Ammon's horn (tissue), 1 donor: Measurements from ENCODE around the gene FSTL1.
"Not testable (repeated sequence)": the region's sequence is repeated elsewhere in the genome, so short reads cannot be mapped to it uniquely, and the experiment has no call there.

ENCODE experiments used
- DNase-seq: peaks from one replicate; pipeline ENCODE4 v3.0.0-alpha.2; 2016; ENCODE audit warnings: low spot score

FSTL1 gene

GRCh38 chr3:120418446-120418845 lies 32.3 kb downstream of the FSTL1 start:
- DNase-seq: no peak

- DNase-seq: peak; percentile 98
Measured at GRCh38 chr3:120417272-120417911, 33.4 kb downstream of the FSTL1 start.

GRCh38 chr3:120416868-120417267 lies 33.9 kb downstream of the FSTL1 start:
- no peak for DNase-seq

GRCh38 chr3:120415756-120416155 lies 35.0 kb downstream of the FSTL1 start:
- no peak for DNase-seq

DNA sequence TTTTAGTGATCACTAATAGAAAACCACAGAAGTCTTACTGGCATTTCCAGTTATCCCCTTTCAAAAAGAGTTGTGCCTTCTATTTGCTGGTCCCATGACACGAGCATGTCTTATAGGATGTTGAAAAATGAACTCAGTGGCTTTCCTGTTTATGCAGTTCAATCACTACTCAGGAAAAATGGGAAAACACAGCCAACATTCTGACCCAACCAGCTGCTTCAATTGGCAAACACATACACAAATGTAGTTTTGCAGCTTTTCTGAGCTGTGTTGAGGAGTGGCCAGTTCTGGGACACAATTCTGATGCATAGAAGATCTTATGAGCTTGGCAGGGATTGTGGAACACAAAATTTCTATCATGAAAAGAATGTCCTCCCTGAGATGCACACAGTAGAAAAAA lies 40.3 kb downstream of the FSTL1 start:
- no peak for DNase-seq

DNA sequence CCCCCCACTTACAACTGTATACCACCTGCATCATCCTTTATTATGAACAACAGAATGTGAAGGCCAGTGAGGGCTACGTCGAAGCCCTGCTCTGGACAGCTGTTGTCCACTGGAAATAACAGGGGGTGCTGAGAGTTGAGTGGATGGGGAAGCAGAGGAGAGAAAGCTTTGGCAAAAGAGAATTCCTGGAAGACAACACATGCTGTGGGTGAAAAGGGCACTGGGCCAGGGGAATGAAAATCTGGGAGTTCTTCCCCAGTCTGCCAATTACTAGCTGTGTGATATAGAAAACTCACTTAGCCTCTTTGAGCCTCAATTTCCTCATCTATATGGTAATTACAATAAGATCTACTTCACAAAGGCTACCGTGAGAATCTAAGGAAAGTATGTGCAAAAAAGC lies 40.7 kb downstream of the FSTL1 start:
- no peak for DNase-seq

DNA sequence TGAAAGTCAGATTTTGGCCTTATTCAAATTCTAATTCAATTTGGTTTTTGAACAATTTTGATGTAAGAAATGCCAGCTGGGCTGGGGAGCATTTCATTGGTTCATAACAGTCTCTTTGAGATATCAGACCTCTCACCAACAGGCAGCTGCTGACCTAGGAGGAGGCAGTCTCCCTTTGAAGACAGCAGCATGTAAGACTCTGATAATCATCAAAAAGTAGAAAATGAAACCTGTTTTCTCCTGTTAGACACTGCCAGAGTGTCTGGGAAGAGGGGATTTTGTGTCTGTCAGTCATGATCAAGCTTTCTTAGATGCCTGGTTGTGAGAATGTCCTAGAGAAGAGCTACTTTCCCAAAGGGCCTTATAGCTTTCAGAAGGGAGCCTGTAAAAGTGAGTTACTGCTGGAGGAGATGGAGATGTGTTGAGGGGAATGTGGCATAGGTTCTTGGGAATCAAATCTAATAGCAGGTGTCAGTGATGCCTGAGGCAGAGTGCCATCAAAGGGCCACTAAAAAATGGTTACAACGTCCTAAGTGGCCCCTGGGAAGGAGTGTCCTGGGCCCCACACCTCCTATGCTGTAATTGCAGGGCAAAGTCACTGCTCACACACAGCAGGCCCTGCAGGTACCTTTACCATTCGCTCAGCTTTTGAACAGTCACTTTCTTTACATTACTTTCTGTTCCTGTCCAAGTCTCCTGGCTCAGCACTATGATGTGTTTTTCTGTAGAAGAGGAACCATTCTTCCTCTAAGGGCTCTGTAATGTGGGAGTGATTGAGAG lies 43.1 kb downstream of the FSTL1 start:
- DNase-seq: no peak

DNA sequence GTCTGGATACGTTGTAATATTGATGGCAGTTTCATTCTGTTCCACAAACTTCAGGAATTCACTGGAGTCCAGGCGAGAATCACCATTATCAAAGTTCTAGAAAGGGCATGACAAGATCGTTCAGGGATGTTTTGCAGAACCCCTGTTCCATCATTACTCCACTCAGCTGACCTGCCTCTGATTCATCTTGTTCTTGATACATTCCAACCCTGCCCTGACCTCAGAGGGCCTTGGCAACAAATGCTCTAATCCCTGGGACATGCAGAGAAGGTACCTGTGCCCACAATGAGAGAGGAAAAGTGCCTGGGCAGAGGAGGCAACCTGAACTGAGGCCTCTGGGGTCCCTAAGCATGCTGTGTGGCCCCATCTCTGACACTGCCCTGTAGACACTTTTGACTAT lies 45.9 kb downstream of the FSTL1 start:
- no peak for DNase-seq

DNA sequence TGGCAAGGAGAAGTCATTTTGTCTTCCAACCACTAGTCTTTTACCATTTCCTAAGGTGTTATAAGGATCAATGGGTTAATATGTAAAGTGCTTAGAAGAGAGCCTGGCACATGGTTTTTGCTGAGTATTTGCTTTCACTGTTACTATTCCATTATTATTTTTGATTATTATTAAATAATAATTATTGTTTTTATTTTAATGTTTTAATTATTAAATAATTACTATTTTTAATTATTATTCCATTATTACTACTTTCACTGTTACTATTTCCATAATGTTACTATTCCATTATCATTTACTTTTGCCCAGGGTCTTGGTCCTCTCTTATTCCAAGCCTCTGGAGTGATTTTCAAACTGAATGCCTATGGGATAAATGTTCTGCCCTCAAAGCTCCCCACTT lies 48.5 kb downstream of the FSTL1 start:
- DNase-seq: no peak

- no peak for DNase-seq
Measured at GRCh38 chr3:120399372-120399771, 51.4 kb downstream of the FSTL1 start.

GRCh38 chr3:120396469-120396868 lies 54.3 kb downstream of the FSTL1 start:
- DNase-seq: no peak

DNA sequence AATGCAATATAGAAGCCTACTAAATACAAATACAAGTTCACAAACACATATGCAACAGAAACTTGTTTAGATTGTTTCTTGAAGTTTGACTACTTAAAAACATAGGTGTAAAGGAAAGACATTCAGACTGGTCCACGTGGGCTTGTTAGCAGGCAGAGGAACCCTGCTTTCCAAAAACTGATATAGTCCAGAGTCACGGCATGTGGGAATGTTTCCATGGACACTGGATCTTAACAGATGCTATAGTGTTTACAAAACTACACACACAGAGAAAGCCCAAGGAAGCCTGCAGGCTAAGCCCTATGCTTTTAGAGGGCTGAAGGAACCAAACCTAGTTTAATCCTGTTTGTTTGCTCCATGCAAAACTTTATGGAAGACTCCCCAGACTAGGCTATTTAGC lies 56.4 kb downstream of the FSTL1 start:
- DNase-seq: no peak

DNA sequence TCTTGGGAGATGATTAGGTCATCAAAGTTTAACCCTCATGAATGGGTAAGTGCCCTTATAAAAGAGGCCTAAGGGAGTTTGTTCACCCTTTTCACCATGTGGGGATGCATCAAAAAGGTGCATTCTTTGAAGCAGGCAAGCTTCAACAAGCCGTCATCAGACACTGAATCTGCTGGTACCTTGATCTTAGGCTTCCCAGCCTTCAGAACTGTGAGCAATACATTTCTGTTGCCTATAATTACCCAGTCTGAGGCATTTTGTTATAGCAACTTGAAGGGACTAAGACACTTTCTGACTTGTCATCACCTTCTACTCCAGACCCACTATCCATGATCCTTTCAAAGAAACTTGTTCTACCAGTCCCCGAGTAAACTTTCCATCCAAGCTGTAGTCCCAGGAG lies 57.0 kb downstream of the FSTL1 start:
- no peak for DNase-seq

- DNase-seq: no peak
Measured at GRCh38 chr3:120393243-120393642, 57.5 kb downstream of the FSTL1 start.

DNA sequence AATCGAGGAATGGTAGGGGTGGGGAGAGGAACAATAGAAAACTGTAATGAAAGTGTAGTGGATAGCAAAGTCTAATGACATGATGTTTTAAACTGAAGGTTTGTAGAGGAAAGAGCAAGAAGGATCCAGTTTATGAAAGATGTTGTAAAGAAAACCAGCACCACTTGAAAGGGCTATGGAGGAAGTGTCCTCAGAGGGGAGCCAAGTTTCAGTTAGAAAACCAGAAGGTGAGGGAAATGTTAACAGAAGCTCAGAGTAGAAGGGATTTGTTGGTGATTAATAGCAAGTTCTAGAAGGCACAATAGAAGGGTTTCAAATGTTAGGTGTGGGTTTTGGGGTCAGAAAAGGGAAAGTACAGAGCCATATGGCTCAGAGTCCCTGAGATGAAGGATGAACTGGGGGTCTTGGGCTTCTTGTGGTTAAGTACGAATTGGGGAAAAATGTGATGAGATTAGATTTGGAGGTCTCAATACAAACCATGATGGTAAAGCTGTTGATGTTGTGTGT lies 67.8 kb downstream of the FSTL1 start:
- no peak for DNase-seq

DNA sequence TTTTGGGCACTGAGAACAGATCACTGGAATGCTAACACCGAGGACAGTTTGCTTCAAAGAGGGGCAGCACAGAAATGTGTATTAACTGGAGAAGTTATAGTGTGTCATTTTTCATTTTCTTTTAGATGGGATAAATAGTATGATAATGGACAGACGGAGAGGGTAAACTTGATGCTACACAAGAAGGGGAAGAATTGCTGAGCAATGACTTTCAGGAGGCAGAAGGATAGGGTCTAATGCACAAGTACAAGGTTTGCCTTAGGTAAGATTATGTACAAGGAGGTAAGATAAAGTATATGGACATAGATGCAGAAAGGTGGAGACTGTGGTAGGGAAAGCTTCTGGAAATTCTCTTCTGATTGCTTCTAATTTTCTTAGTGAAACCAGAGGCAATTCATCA lies 69.3 kb downstream of the FSTL1 start:
- DNase-seq: no peak

DNA sequence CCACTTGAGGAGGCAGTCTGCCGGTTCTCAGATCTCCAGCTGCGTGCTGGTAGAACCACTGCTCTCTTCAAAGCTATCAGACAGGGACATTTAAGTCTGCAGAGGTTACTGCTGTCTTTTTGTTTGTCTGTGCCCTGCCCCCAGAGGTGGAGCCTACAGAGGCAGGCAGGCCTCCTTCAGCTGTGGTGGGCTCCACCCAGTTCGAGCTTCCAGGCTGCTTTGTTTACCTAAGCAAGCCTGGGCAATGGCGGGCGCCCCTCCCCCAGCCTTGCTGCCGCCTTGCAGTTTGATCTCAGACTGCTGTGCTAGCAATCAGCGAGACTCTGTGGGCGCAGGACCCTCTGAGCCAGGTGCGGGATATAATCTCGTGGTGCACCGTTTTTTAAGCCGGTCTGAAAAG lies 72.8 kb downstream of the FSTL1 start:
- DNase-seq: not testable (repeated sequence)

DNA sequence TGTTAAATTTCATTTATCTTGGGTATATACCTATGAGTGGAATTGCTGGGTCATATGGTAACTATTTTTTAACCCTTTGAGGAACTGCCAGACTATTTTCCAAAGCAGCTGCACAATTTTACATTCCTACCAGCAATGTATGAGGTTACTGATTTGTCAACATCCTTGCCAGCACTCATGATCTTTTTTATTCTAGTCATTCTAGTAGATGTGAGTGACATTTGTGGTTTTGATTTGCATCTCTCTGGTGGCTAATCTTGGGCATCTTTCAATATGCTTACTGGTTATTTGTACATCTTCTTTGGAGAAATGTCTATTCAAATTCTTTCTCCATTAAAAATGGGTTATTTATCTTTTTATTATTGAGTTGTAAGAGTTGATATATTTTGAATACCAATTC lies 80.3 kb downstream of the FSTL1 start:
- no peak for DNase-seq

GRCh38 chr3:120369037-120369467 lies 81.7 kb downstream of the FSTL1 start:
- DNase-seq: no peak

GRCh38 chr3:120368172-120368571 lies 82.6 kb downstream of the FSTL1 start:
- DNase-seq: no peak

DNA sequence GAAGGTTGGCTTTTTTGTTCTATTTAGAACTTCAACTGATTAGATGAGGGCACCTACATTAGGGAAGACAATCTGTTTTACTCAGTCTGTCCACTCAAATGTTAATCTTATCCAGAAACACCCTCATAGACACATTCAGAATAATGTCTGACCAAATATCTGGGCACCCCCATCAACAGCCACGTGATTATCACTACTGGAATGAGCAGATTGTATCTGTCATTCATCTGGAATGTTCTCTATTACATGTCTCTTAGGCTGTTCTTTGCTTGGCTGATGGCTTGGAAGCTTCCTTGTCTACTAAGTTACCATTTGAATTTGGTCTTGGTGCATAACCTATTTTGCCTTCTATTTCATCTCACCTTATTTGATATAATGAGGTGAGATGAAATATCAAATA lies 86.0 kb downstream of the FSTL1 start:
- no peak for DNase-seq

DNA sequence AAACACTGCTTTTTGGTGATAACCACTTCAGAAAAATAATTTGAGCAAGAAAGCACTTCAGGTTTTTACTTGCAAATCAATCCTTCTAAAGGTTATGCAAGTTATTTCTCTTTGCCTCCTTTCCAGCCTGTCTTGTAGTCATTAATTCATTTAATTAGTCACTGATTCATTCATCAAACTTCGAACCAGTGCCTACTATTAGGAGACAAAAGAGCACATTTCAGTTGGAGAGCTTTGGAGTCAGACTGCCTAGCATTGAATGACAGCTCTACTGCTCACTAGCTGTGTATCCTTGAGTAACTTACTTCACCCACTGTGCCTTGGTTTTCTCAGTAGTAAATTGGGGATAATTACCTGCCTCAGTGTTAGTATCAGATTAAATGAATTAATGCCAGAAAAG lies 86.7 kb downstream of the FSTL1 start:
- no peak for DNase-seq

DNA sequence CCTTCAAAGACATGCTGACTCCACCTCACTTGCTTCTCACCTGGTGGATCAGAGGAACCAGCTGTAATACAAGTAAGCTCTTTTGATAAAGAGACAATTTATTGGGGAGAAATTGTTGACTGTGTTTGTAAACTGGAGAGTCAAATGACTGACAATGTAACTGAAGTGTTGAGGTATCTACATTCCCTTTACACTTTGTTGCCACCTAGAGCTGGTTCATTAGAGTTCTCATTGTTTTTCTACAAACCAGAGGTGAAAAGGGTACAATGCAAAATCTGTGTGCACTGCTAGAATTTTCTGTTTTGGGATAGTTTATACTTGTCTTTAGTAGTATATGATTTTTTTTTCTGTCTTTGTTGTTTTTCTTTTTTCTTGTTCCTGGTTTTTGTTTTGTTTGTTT lies 93.0 kb downstream of the FSTL1 start:
- DNase-seq: no peak

DNA sequence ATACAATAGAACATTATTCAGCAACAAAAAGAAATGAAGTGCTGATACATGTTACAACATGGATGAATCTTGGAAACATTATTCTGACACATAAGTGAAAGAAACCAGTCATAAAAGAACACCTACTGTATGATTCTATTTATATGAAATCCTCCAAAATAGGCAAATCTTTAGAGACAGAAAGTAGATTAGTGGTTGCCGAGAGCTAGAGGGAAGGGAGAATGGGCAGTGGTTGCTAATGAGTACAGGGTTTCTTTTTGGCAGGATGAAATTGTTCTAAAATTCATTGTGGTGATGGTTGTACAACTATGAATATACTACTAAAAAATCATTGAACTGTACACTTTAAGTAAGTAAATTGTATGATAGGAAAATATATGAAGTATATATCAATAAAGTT lies 95.3 kb downstream of the FSTL1 start:
- no peak for DNase-seq
